ENCODE results near the gene NT5C3B.

The NT5C3B gene

DNA sequence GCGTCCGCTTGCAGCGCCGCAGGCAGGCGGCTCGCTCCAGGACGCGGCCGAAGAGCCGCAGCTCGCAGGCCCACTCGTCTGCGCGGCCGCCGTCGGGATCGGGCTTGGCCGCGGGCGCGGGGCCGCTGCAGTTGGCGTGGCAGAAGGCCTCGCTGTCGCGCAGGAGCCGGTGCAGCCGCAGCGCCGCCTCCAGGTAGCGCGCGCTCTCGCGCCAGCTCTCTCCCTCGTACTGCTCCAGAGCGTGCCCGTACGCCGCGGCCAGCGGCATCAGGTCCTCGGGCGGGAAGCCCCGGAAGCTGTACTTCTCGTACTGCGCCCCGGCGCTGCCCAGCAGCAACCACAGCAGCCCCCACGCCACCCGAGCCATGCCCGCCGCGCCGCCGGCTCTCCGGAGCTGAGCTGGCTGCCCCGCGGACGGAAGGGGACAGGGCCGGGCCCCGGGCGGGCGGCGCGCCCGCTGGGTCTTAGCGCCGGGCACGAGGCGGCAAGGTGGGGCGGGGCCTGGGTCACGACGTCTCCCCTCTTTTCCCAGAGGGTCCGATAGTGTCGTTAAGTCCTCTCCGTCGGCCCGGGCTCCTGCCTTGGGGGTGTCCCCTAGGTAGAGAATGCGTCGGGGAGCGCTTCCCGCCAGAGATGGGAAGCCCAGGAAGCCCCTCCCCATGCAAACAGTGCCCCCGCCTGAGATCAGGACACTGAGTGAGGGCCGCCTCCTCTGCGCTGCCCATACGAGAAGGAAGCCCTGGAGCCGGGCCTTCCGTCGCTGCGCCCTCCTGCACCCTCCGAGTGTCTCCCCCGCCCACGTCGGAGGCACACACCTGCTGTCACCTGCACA, 24.3 kb downstream of the NT5C3B start, which contains the start of gene P3H4:
TSS of gene P3H4 (minus strand) at position 401 of the 832 bp plus-strand sequence. CDS start at position 367, 34 bp downstream.
- H3K4me3 ChIP-seq (ENCODE audit: low read depth, low read length) = peak within 1 kb of the TSS; percentile 71

GRCh38 chr17:41810659-41811548, 25.1 kb downstream of the NT5C3B start:
- H3K4me3 ChIP-seq (ENCODE audit: low read depth, low read length) = peak overlapping the region; percentile 71

DNA sequence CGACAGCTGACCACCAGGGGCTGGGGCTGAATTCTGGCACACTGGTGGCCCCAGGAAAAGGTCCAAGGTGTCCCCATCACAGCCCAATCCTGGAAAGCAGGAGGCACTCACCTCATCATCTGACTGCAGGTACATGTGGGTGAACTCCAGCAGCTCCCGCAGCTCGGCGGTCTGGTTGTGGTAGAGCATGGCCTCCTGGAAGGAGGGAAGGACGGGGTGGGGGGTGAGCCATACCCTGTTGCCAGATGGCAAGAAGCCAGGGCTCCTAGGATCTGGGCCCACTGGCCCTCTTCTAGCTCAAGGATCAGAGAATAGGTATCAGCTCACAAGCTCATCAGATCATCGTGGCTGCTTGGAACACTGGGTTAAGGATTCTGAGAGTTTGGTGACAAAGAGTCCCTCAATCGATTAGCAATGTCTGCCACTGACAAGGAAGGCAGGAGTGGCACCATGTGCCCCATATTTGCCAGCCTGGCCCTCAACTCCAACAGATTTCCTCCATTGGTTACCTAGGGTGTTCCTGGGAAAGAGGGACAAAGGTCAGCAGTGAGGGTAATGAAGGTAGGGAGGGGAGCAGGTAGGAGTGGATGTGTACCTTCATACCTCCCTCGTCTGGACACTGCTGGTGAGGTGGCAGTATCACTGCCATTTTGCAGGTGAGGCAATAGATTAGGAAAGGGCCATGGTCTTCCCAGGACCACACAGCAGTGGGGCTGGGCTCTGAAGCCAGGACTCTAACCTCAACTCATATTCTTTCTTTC, 29.2 kb downstream of the NT5C3B start:
- H3K4me3 ChIP-seq (ENCODE audit: low read depth, low read length) = no peak overlapping the region

DNA sequence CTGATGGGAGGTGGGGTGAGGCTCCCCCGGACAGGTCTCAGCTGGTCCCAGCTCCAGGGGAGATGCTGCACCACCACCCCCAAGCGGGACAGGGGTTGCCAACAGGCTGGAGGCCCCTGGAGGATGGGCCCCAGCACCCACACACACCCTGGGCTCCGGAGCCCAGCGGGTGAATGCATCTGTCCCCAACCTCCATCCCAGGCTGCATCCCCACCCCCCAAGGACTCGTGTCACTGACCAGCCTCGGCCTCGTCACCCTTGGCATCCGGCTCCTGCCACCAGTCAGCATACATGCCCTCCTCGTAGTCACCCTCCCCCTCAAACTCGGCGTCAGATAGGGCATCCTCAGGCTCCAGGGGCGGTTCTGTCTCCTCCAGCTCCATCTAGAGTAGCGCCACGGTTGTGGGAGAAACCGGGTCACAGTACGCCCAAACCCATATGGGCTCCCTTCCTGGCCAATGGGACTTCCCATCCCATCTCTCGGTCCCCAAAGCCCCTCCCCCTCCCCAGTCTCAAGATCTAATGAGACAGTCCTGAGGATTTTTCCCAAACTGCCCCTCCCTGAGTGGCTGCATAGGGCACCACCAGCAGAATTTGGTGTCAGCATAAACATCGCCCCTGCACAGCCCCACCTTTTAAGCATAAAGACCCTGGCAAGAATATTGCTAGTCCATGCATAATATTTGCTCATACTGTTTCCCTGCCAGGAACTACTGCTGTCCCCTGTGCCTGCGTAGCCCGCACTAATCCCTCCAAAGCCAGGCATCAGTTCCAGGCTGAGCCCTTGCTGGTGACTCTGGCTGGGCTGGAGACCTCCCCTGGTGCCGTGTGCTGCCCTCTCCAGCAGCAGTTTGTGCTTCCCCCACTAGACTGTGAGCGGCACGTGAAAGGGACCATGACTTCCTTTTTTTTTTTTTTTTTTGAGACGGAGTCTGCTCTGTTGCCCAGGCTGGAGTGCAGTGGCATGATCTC, 32.7 kb downstream of the NT5C3B start:
- H3K4me3 ChIP-seq (ENCODE audit: low read depth, low read length) = no peak overlapping the region

DNA sequence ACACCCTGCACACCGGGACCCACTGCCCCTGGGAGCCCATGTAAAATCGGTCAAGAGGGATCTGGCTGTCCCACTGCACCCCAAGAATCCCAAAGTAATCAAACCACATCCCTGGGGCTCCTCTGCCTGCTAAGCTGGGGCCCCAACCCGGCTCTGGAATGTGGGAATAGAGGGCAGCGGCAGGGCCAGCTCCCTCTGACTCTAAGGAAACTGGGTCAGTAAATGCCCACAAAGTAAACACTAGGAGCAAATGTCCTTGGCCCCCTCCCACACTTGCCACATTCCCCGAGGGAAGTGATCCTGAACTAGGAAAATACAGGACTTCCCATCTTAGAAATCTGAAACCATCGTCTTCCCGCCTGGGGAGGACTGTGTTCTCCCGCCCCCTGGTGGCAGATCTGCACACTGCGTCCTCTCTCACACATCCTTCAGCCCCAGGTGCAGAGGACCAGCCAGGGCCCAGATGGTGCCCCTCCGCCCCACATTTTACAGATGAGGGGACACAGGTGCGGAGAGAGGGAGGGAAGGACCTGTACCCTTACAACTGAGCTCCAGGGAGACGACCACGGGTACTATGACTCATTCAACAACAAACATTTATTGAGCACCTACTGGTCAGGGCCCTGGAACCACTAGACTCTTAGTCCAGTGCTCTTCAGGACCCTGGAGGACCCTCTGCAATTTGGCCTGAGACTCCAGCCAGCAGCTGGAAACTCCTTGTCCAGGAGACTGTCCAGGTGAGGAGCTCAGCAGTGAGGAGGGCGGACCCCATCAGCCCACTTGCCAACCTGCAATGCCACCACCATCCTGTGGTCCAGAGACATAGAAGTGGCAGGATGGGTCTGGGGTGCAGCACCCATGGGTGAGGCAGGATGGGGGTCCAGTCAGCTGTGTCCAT, 34.4 kb downstream of the NT5C3B start:
- no peak overlapping the region for H3K4me3 ChIP-seq (ENCODE audit: low read depth, low read length)

- H3K4me3 ChIP-seq (ENCODE audit: low read depth, low read length) = no peak overlapping the region
These were observed 35.2 kb downstream of the NT5C3B start for GRCh38 chr17:41800601-41801373.

DNA sequence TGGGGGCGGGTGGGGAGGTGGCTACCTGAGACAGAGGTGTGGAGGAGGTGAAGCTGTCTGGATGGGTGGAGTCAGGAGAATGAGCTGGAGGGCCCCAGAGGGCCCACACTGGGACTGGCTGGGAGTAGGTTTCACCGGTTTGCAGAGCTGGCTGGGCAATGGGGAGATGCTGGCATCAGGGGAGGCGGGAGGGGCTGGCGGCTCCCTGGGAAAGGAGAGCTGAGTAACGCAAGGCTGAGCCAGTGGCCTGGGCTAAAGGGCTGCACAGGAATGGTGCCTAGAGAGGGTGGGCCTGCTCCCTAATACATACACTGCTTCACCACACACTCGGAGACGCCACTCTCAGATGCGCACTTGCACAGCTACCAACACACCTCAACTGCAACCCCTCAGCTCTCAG, 36.7 kb downstream of the NT5C3B start:
- H3K4me3 ChIP-seq (ENCODE audit: low read depth, low read length) = no peak overlapping the region

DNA sequence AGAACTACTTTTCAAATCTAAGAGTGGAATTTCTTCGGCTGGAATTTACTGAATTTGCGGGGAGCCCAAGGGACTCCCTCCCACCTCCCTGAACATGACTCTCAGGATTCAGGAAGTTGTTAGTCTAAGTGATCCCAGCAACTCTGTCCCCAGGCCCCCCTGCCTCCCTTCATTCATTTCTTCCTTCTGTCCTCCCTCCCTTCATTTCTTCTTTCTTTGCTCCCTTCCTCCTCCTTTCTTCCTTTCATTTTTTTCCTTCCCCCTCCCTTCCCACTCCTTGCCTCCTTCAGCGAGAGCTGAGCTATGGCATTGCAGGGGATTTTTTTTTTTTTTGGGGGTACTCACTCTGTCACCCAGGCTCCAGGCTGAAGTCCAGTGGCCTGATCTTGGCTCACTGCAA, 38.7 kb downstream of the NT5C3B start:
- H3K4me3 ChIP-seq (ENCODE audit: low read depth, low read length) = no peak overlapping the region

DNA sequence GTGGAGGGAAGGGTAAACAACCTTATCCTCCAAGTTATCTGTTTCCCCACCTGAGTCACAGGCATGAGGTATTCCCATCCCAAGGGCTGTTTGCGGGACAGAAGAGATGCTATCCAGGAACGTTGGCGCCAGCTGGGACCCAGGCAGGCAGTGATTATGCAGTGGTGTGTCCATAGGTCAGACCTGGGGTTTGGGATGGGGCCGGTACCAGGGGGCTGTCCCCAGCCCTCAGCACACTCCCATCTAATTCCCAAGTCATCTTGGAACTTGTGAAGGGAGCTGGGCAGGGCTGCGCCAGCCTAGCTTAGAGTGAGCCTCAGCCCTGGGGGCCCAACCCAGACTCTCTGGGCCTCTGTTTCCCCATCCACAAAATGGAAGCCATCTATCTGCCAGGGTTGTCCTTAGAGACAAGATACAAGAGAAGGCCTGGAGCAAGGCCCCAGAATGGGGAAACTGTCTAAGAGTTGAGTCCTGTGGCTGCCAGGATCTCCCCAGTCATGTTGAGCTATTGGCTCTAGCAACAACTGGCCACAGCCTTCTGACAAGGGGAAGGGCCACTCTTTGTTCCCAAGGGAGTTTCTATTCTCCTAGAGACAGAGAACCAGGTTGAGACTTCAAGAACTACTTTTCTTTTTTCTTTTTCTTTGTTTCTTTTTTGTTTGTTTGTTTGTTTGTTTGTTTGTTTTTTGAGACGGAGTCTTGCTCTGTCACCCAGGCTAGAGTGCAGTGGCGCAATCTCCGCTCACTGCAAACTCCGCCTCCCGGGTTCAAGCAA, 39.7 kb downstream of the NT5C3B start:
- no peak overlapping the region for H3K4me3 ChIP-seq (ENCODE audit: low read depth, low read length)

- H3K4me3 ChIP-seq (ENCODE audit: low read depth, low read length) = no peak overlapping the region
These were observed 41.5 kb downstream of the NT5C3B start for GRCh38 chr17:41794540-41794975.

- H3K4me3 ChIP-seq (ENCODE audit: low read depth, low read length) = no peak overlapping the region
These were observed 42.1 kb downstream of the NT5C3B start for GRCh38 chr17:41793784-41794539.

DNA sequence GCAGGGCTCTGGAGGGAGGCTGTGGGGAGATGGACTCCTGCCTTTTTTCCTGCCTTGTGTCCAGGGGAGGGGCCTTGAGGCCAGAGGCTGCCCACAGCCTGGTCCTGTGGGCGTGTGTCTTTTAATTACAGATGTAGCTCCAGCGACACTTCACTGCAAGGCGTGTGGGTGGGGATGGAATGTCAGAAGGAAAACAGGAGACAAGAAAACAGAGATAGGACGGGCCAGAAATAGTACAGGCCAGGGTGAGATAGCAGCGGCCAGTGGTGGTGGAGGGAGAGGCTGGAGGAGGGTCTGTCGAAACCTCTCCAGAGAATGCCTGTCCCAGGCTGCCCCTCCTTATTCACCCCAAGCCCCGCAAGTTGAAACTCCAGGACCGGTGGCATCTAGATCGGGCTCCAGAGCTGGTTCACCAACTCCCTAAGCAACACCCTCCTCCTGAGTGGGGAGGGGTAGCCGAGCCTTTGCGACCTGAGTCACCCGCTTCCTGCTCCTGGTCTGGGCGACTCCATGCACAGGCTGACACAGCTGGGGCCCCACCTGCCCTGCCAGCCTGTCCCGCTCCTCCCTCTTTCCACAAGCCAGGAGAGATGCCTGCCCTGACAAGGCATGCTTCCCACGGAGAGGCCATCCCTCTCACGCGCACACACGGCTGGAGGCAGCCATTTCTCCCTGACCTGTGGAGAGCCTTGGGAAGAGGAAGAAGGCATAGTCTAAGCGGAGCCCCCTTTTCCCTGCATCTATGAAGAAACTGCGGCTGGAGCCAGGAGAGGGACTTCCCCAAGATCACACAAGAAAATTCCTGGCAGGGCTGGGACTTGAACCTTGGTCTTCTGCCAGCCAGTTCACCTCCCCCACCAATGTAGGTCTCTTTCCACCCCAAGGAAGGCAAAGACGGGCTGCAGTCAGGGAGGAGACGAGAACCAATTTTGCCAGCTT, 42.9 kb downstream of the NT5C3B start:
- H3K4me3 ChIP-seq (ENCODE audit: low read depth, low read length) = no peak overlapping the region

GRCh38 chr17:41787021-41787418, 49.0 kb downstream of the NT5C3B start:
- H3K4me3 ChIP-seq (ENCODE audit: low read depth, low read length) = no peak overlapping the region

GRCh38 chr17:41786227-41787020, 49.6 kb downstream of the NT5C3B start, which contains the start of gene JUP:
Gene JUP, minus strand, starts transcription at chr17:41786711. Its CDS starts 14,857 bp downstream, at chr17:41771854.
- peak within 1 kb of the TSS; percentile 47 for H3K4me3 ChIP-seq (ENCODE audit: low read depth, low read length)

DNA sequence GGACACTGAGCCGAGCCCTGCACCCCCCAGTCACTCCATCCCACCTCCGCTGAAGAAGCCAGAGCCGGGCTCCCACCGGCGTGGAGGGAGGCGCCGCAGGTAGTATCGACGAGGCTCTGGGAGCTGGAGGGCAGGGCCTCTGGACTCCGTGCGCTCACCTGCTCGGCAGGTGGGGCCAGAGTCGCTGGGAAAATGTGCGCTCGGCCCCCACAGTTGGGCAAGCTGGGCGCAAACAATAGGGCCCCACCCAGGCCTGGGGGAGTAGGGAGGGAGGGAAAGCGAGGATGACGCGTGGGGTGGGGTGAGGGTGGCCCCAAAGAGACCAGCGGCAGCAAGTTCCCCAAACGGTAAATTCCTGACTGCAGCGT, 50.2 kb downstream of the NT5C3B start:
- peak overlapping the region; percentile 47 for H3K4me3 ChIP-seq (ENCODE audit: low read depth, low read length)

Data from iPS-11a (cell line).